K562 (cell line): ENCODE data around the gene SAPCD1. TPM values are rescaled to one million over a fixed set of nuclear protein-coding genes. Genes with fewer than 3 reads are reported as not detected.
A peak's percentile ranks its signal among the peaks of the same experiment; 100 is the strongest.

ENCODE experiments used
- CHCHD3 ChIP-seq: fragments of 250-450 bp; sonication (Bioruptor Pico); IDR thresholded peaks from 2 replicates; pipeline ENCODE4 v2.1.2; 2022; ENCODE audit warnings: mild to moderate bottlenecking
- CXXC5 ChIP-seq: fragments of 250-450 bp; sonication (Bioruptor Pico); IDR thresholded peaks from 2 replicates; pipeline ENCODE4 v1.8.0; 2022; ENCODE audit warnings: inconsistent platforms, mild to moderate bottlenecking, moderate library complexity
- DACH1 ChIP-seq: fragments of 450-650 bp; IDR thresholded peaks from 2 replicates; pipeline ENCODE4 v1.6.1; 2018; ENCODE audit not compliant: partially characterized antibody
- GTF2E2 ChIP-seq: fragments of 200-800 bp; sonication (Bioruptor generic); IDR thresholded peaks from 2 replicates; pipeline ENCODE4 v1.6.1; 2016; ENCODE audit warnings: missing genetic modification characterization, missing compliant biosample characterization
- LARP7 ChIP-seq: fragments of 450-650 bp; IDR thresholded peaks from 2 replicates; pipeline ENCODE4 v1.6.1; 2016
- MLLT1 ChIP-seq, 2 experiments: fragments of 450-650 bp; IDR thresholded peaks; 2 replicates each; pipeline ENCODE4 v1.6.1; 2016
- NFATC3 ChIP-seq: fragments of 450-650 bp; IDR thresholded peaks from 2 replicates; pipeline ENCODE4 v1.6.1; 2017; ENCODE audit warnings: mild to moderate bottlenecking
- NONO ChIP-seq, 2 experiments: fragments of 200-400 bp in 1 of 2; fragments of 450-650 bp in 1 of 2; formaldehyde crosslinking in 1 of 2; IDR thresholded peaks; 2 replicates each; pipeline ENCODE4 v1.6.1; 2017; ENCODE audit warnings: low read depth in 2 of 2, mild to moderate bottlenecking in 2 of 2, moderate library complexity in 2 of 2, low read length in 1 of 2
- SRSF1 ChIP-seq: fragments of 200-400 bp; formaldehyde crosslinking; IDR thresholded peaks from 2 replicates; pipeline ENCODE4 v1.6.1; 2017; ENCODE audit warnings: mild to moderate bottlenecking, low read depth, low read length, moderate library complexity
- TBP ChIP-seq: optimal IDR thresholded peaks from 2 replicates; pipeline ENCODE3; 2011; ENCODE audit warnings: low read depth, low read length, improper control_type of control experiment
- ZBTB7A ChIP-seq: IDR thresholded peaks from 2 replicates; pipeline ENCODE4 v1.6.1; 2011; ENCODE audit warnings: low read depth, mild to moderate bottlenecking, low read length, moderate library complexity, borderline replicate concordance; ENCODE audit not compliant: control insufficient read depth
- ZNF134 ChIP-seq: fragments of 250-450 bp; sonication (Bioruptor Pico); conservative IDR thresholded peaks from 2 replicates; pipeline ENCODE4 v1.4.0; 2020
- ZNF583 ChIP-seq: fragments of 250-450 bp; sonication (Bioruptor Pico); IDR thresholded peaks from 2 replicates; pipeline ENCODE4 v1.4.0; 2020
- ZNF699 ChIP-seq: fragments of 250-450 bp; sonication (Bioruptor Pico); IDR thresholded peaks from 2 replicates; pipeline ENCODE4 v1.8.0; 2021; ENCODE audit warnings: mild to moderate bottlenecking, moderate library complexity; ENCODE audit not compliant: insufficient replicate concordance
- ZNF76 ChIP-seq: fragments of 250-450 bp; sonication (Bioruptor Pico); IDR thresholded peaks from 2 replicates; pipeline ENCODE4 v1.4.0; 2020; ENCODE audit warnings: mild to moderate bottlenecking, moderate library complexity, borderline replicate concordance
- polyA plus RNA-seq, 8 experiments: library from polyadenylated mRNA; depleted of rRNA in 4 of 8; stranded (reverse) in 5 of 8; unstranded in 3 of 8; fragments of >200 nt; fragmentation: Nextera tagmentation in 2 of 8; fragmentation: Illumina TruSeq in 1 of 8; extraction: Ambion mirVana in 2 of 8; extraction: Trizol in 1 of 8; gene quantifications; 2 replicates each; pipeline versions ENCODE4 v1.2.1 to v1.2.3, GENCODE V29; 2011 to 2014; ENCODE audit warnings: inconsistent platforms in 1 of 8, missing spikeins in 1 of 8
- total RNA-seq, 7 experiments: library from RNA; depleted of rRNA in 6 of 7; stranded (reverse); fragments of >200 nt in 6 of 7; fragmentation: Illumina TruSeq in 2 of 7; extraction: Trizol in 2 of 7; gene quantifications; 2 replicates each; pipeline versions ENCODE4 v1.2.1 to v1.2.3, GENCODE V29; 2011 to 2021; ENCODE audit warnings: low replicate concordance in 1 of 7
- TF ChIP-seq, protein P1 (sequence below): IDR thresholded peaks from 2 replicates; pipeline ENCODE4 v1.6.1; 2012; ENCODE audit warnings: low read depth, low read length, improper control_type of control experiment, borderline replicate concordance

Gene SAPCD1
- total and polyA plus RNA-seq, 9 of the 15 experiments (the other 6 are each of a cell fraction or from before 2014, with no cell fraction given): 2.6 to 30.2 (median 7.4) TPM

- TF ChIP-seq, protein P1, sequence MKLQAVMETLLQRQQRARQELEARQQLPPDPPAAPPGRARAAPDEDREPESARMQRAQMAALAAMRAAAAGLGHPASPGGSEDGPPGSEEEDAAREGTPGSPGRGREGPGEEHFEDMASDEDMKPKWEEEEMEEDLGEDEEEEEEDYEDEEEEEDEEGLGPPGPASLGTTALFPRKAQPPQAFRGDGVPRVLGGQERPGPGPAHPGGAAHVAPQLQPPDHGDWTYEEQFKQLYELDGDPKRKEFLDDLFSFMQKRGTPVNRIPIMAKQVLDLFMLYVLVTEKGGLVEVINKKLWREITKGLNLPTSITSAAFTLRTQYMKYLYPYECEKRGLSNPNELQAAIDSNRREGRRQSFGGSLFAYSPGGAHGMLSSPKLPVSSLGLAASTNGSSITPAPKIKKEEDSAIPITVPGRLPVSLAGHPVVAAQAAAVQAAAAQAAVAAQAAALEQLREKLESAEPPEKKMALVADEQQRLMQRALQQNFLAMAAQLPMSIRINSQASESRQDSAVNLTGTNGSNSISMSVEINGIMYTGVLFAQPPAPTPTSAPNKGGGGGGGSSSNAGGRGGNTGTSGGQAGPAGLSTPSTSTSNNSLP: no peak
- TF ChIP-seq ZNF76 (CRISPR knock-in tag): no peak
- no peak for TF ChIP-seq DACH1
- TF ChIP-seq GTF2E2 (tag): 0 out of 2 replicates have a peak, but pooled peaks have one; percentile 6
- peak; percentile 97 for TF ChIP-seq ZBTB7A
- TF ChIP-seq CXXC5 (CRISPR knock-in tag): peak; percentile 94
- TF ChIP-seq TBP: peak; percentile 89
- TF ChIP-seq NONO (IDR thresholded peaks at IDR 0.05; ENCODE audit: low read depth in 2 of 2, low read length in 1 of 2): peak in 1 of 2 experiments; percentile 44; a peak in 1 of 4 replicates
- 0 out of 2 replicates have a peak, but pooled peaks have one; percentile 8 for TF ChIP-seq ZNF134
- TF ChIP-seq ZNF583: 0 out of 2 replicates have a peak, but pooled peaks have one; percentile 20
- TF ChIP-seq SRSF1: no peak
- TF ChIP-seq MLLT1 (IDR thresholded peaks at IDR 0.05): 0 out of 4 replicates have a peak, but pooled peaks have one; percentile 21 to 41
- TF ChIP-seq ZNF699 (CRISPR knock-in tag): no peak
- TF ChIP-seq CHCHD3 (CRISPR knock-in tag): no peak
- TF ChIP-seq LARP7: peak; percentile 82; the same call in 1 of the 2 replicates
- no peak for TF ChIP-seq NFATC3
These were observed 44.2 kb downstream of the SAPCD1 start, which contains the start of gene LSM2 (continued) for GRCh38 chr6:31806470-31807272.
